Measurements from ENCODE around the gene LMF1. TPM values are rescaled to one million over a fixed set of nuclear protein-coding genes. Genes with fewer than 3 reads are reported as not detected.

LMF1 gene
- total RNA-seq, 2 experiments from 2014 or later = 17.0 to 31.4 TPM

DNA sequence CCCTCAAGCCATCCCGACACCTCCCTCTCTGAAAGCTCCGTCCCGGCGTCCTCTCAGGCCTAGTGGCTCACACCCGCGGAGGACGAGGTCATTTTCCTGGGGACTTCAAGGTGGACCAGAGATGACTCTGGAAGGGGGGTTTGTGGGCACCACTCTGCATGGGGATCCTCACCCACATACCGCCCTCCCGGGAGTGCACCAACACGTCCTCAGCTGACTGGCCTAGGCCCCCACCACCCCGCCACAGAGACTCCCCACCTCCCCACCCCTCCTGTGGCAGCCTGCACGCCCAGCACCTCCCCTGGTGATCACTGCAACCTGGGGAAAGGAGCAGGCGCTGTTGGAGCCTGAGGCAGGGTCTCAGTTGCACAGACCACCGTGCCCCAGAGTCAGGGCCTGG lies 8.4 kb upstream of the LMF1 start:
- H3K4me1 ChIP-seq (ENCODE audit: insufficient read depth, low read length, poor library complexity, severe bottlenecking) = peaks cover 24% of the 10 kb centered on the region
- H2AFZ ChIP-seq (ENCODE audit: low read length) = no peak overlapping the region
- no peak for TF ChIP-seq EZH2phosphoT487 (IDR thresholded peaks at IDR 0.05; ENCODE audit: borderline replicate concordance, low read depth, low read length)
- TF ChIP-seq, protein P1, sequence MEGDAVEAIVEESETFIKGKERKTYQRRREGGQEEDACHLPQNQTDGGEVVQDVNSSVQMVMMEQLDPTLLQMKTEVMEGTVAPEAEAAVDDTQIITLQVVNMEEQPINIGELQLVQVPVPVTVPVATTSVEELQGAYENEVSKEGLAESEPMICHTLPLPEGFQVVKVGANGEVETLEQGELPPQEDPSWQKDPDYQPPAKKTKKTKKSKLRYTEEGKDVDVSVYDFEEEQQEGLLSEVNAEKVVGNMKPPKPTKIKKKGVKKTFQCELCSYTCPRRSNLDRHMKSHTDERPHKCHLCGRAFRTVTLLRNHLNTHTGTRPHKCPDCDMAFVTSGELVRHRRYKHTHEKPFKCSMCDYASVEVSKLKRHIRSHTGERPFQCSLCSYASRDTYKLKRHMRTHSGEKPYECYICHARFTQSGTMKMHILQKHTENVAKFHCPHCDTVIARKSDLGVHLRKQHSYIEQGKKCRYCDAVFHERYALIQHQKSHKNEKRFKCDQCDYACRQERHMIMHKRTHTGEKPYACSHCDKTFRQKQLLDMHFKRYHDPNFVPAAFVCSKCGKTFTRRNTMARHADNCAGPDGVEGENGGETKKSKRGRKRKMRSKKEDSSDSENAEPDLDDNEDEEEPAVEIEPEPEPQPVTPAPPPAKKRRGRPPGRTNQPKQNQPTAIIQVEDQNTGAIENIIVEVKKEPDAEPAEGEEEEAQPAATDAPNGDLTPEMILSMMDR (conservative IDR thresholded peaks at IDR 0.05; ENCODE audit: low read length) = no peak
- no peak for DNase-seq (ENCODE audit: low spot score)
- no peaks in the 10 kb centered on the region for H3K36me3 ChIP-seq (ENCODE audit: insufficient read depth, low read length)
- no peak overlapping the region for H3K27ac ChIP-seq (ENCODE audit: low read depth, low read length, poor library complexity, severe bottlenecking)
- H3K4me3 ChIP-seq (ENCODE audit: low read depth, low read length, poor library complexity, severe bottlenecking) = no peak overlapping the region
- no peaks in the 10 kb centered on the region for H4K20me1 ChIP-seq (ENCODE audit: insufficient read depth, low read length)
- H3K9me2 ChIP-seq (ENCODE audit: insufficient read depth, low read length) = no peaks in the 10 kb centered on the region
- H3K79me2 ChIP-seq (ENCODE audit: insufficient read depth, low read depth, low read length) = no peaks in the 10 kb centered on the region
- H3K4me2 ChIP-seq (ENCODE audit: low read length) = no peak overlapping the region
- ChIA-PET POLR2A (no interaction called here), CTCF (ENCODE audit: unreplicated experiment) (no interaction called here)
- H3K9me3 ChIP-seq (ENCODE audit: low read length) = no peaks in the 10 kb centered on the region
- intact Hi-C loops (cut with micrococcal nuclease; ENCODE audit: unreplicated experiment) = no loop called here
- BruUV-seq (replicated peaks) = no TSS peak

GRCh38 chr16:978403-978802 lies 7.6 kb upstream of the LMF1 start:
- no peak overlapping the region for H3K27ac ChIP-seq (ENCODE audit: low read depth, low read length, poor library complexity, severe bottlenecking)
- CTCF ChIA-PET (ENCODE audit: unreplicated experiment) = no interaction called here
- no peak for TF ChIP-seq EZH2phosphoT487 (IDR thresholded peaks at IDR 0.05; ENCODE audit: borderline replicate concordance, low read depth, low read length)
- no peaks in the 10 kb centered on the region for H3K79me2 ChIP-seq (ENCODE audit: insufficient read depth, low read depth, low read length)
- no peaks in the 10 kb centered on the region for H4K20me1 ChIP-seq (ENCODE audit: insufficient read depth, low read length)
- POLR2A ChIA-PET = no interaction called here
- H3K4me2 ChIP-seq (ENCODE audit: low read length) = no peak overlapping the region
- H3K36me3 ChIP-seq (ENCODE audit: insufficient read depth, low read length) = no peaks in the 10 kb centered on the region
- no peaks in the 10 kb centered on the region for H3K9me2 ChIP-seq (ENCODE audit: insufficient read depth, low read length)
- H3K9me3 ChIP-seq (ENCODE audit: low read length) = no peaks in the 10 kb centered on the region
- no peak overlapping the region for H2AFZ ChIP-seq (ENCODE audit: low read length)
- peaks cover 31% of the 10 kb centered on the region for H3K4me1 ChIP-seq (ENCODE audit: insufficient read depth, low read length, poor library complexity, severe bottlenecking)
- H3K4me3 ChIP-seq (ENCODE audit: low read depth, low read length, poor library complexity, severe bottlenecking) = no peak overlapping the region
- intact Hi-C loops (cut with micrococcal nuclease; ENCODE audit: unreplicated experiment) = no loop called here
- peak; percentile 37 for DNase-seq (ENCODE audit: low spot score)
- no TSS peak for BruUV-seq (replicated peaks)

- Histone ChIP-seq H3K79me2 (ENCODE audit: insufficient read depth, low read depth, low read length) (no peaks in the 10 kb centered on the region), H3K4me2 (ENCODE audit: low read length) (no peak overlapping the region), H3K4me1 (ENCODE audit: insufficient read depth, low read length, poor library complexity, severe bottlenecking) (peaks cover 34% of the 10 kb centered on the region), H3K9me3 (ENCODE audit: low read length) (no peaks in the 10 kb centered on the region), H2AFZ (ENCODE audit: low read length) (no peak overlapping the region), H3K27ac (ENCODE audit: low read depth, low read length, poor library complexity, severe bottlenecking) (no peak overlapping the region), H3K4me3 (ENCODE audit: low read depth, low read length, poor library complexity, severe bottlenecking) (no peak overlapping the region), H4K20me1 (ENCODE audit: insufficient read depth, low read length) (no peaks in the 10 kb centered on the region), H3K36me3 (ENCODE audit: insufficient read depth, low read length) (no peaks in the 10 kb centered on the region), H3K9me2 (ENCODE audit: insufficient read depth, low read length) (no peaks in the 10 kb centered on the region)
- ChIA-PET POLR2A (no interaction called here), CTCF (ENCODE audit: unreplicated experiment) (no interaction called here)
- no TSS peak for BruUV-seq (replicated peaks)
- intact Hi-C loops (cut with micrococcal nuclease; ENCODE audit: unreplicated experiment) = no loop called here
- DNase-seq (ENCODE audit: low spot score) = no peak
- TF ChIP-seq, protein P1 (conservative IDR thresholded peaks at IDR 0.05; ENCODE audit: low read length) = no peak
- TF ChIP-seq EZH2phosphoT487 (IDR thresholded peaks at IDR 0.05; ENCODE audit: borderline replicate concordance, low read depth, low read length) = no peak
Observed at GRCh38 chr16:977896-978295, 7.1 kb upstream of the LMF1 start.

Data from OCI-LY7 (cell line).